SH-SY5Y (cell line): Measurements from ENCODE around the gene HTR4.

Experiments used
- GATA2 ChIP-seq: IDR thresholded peaks from 2 replicates; pipeline ENCODE4 v1.6.1; 2011; ENCODE audit warnings: mild to moderate bottlenecking, low read depth, low read length
- GATA3 ChIP-seq: IDR thresholded peaks from 2 replicates; pipeline ENCODE4 v1.6.1; 2011; ENCODE audit warnings: low read depth, mild to moderate bottlenecking, low read length, moderate library complexity

- TF ChIP-seq GATA3, result no peak
- no peak for TF ChIP-seq GATA2
Observed at GRCh38 chr5:148482196-148482595, 172.1 kb downstream of the HTR4 start.
